Endothelial cell of umbilical vein (primary cell): ENCODE measurements around the gene ZNF593. TPM values are rescaled to one million over a fixed set of nuclear protein-coding genes. Genes with fewer than 3 reads are reported as not detected.
A peak's percentile ranks its signal among the peaks of the same experiment; 100 is the strongest.

Source experiments
- BruUV-seq: library from RNA; stranded (reverse); fragments of 400-500 nt; replicated peaks from 2 replicates; lab custom pipeline; 2021; lab: Mats Ljungman, UMichigan
- CTCF ChIA-PET: fragments of 300-600, 350-600 bp; sonication (Branson Sonifier 250); formaldehyde crosslinking; loops from one replicate; lab custom pipeline; 2021; ENCODE audit warnings: antibody characterized with exemption, inconsistent platforms; lab: Charles Lee
- POLR2A ChIA-PET: fragments of 300-600, 350-600 bp; sonication (Branson Sonifier 250); formaldehyde crosslinking; loops from one replicate; lab custom pipeline; 2021; ENCODE audit warnings: antibody characterized with exemption, inconsistent platforms; lab: Charles Lee
- DNase-seq: peaks from one replicate; pipeline ENCODE4 v3.0.0-alpha.2; 2011; ENCODE audit warnings: low read depth, low spot score
- FAIRE-seq: peaks from 2 replicates; lab custom pipeline; 2011; peaks lifted over from hg19 to GRCh38; lab: Jason Lieb, UNC
- H2AFZ ChIP-seq: 2 replicates; pipeline ENCODE4 v1.6.0; 2012; ENCODE audit warnings: low read depth, low read length, control low read depth, inconsistent platforms
- H3K27ac ChIP-seq: 2 replicates; pipeline ENCODE4 v1.5.1; 2011; ENCODE audit warnings: low read depth, mild to moderate bottlenecking, control low read depth, low read length, moderate library complexity; ENCODE audit not compliant: insufficient read depth
- H3K27me3 ChIP-seq, 2 experiments: 2 replicates each; pipeline versions ENCODE4 v1.6.0 to v1.6.1; 2011; ENCODE audit warnings: low read length in 2 of 2, mixed read lengths in 1 of 2; ENCODE audit not compliant: control insufficient read depth in 2 of 2, insufficient read depth in 2 of 2
- H3K36me3 ChIP-seq, 2 experiments: 2 replicates in 1 of 2; 3 replicates in 1 of 2; pipeline ENCODE4 v1.5.1; 2011; ENCODE audit warnings: low read length in 2 of 2, mild to moderate bottlenecking in 1 of 2, moderate library complexity in 1 of 2; ENCODE audit not compliant: control insufficient read depth in 2 of 2, insufficient read depth in 2 of 2; ENCODE audit errors: extremely low read depth in 1 of 2
- H3K4me1 ChIP-seq: 3 replicates; pipeline ENCODE4 v1.5.1; 2011; ENCODE audit warnings: mild to moderate bottlenecking, low read length; ENCODE audit not compliant: control insufficient read depth, insufficient read depth; ENCODE audit errors: extremely low read depth
- H3K4me2 ChIP-seq: 2 replicates; pipeline ENCODE4 v1.6.1; 2011; ENCODE audit warnings: low read length, control low read depth, mixed read lengths; ENCODE audit not compliant: insufficient read depth
- H3K4me3 ChIP-seq, 3 experiments: fragments of 200-600 bp in 1 of 3; sonication (generic), shearing (Covaris generic) in 1 of 3; replicated peaks in 1 of 3; 2 replicates each; pipeline ENCODE4 v1.5.1; 2011 to 2016; ENCODE audit warnings: control low read depth in 3 of 3, low read length in 3 of 3, mild to moderate bottlenecking in 2 of 3, inconsistent platforms in 1 of 3, low read depth in 1 of 3, moderate library complexity in 1 of 3; ENCODE audit not compliant: insufficient read depth in 1 of 3
- H3K79me2 ChIP-seq: 2 replicates; pipeline ENCODE4 v1.6.0; 2012; ENCODE audit warnings: low read length, inconsistent platforms; ENCODE audit not compliant: control insufficient read depth, insufficient read depth
- H3K9ac ChIP-seq: replicated peaks from 2 replicates; pipeline ENCODE3; 2011; ENCODE audit warnings: low read length, control low read depth; ENCODE audit not compliant: insufficient read depth; ENCODE audit errors: extremely low read depth
- H3K9me1 ChIP-seq: replicated peaks from 3 replicates; pipeline ENCODE4 v1.6.0; 2011; ENCODE audit warnings: mild to moderate bottlenecking, low read length; ENCODE audit not compliant: control insufficient read depth, insufficient read depth; ENCODE audit errors: extremely low read depth
- H3K9me3 ChIP-seq: replicated peaks from 2 replicates; pipeline ENCODE4 v1.5.1; 2012; ENCODE audit warnings: low read length, inconsistent platforms; ENCODE audit not compliant: control insufficient read depth, insufficient read depth
- H4K20me1 ChIP-seq: replicated peaks from 2 replicates; pipeline ENCODE3; 2011; ENCODE audit warnings: mild to moderate bottlenecking, low read length; ENCODE audit not compliant: control insufficient read depth, insufficient read depth; ENCODE audit errors: extremely low read depth
- EZH2 ChIP-seq: IDR thresholded peaks from 2 replicates; pipeline ENCODE4 v1.6.1; 2012; ENCODE audit warnings: borderline replicate concordance, low read depth, mild to moderate bottlenecking, moderate library complexity, low read length, inconsistent platforms; ENCODE audit not compliant: severe bottlenecking
- FOS ChIP-seq: IDR thresholded peaks from 2 replicates; pipeline ENCODE4 v1.6.1; 2011; ENCODE audit warnings: mild to moderate bottlenecking, low read length, moderate library complexity, borderline replicate concordance; ENCODE audit not compliant: insufficient read depth
- GATA2 ChIP-seq: IDR thresholded peaks from 2 replicates; pipeline ENCODE4 v1.7.0; 2011; ENCODE audit warnings: low read depth, mild to moderate bottlenecking, moderate library complexity, mixed read lengths, low read length; ENCODE audit not compliant: insufficient read length, insufficient read depth
- JUN ChIP-seq: IDR thresholded peaks from 2 replicates; pipeline ENCODE4 v1.6.1; 2011; ENCODE audit warnings: borderline replicate concordance, low read depth; ENCODE audit not compliant: insufficient read length, insufficient read depth
- MAX ChIP-seq: IDR thresholded peaks from 2 replicates; pipeline ENCODE4 v1.6.1; 2011; ENCODE audit not compliant: insufficient read depth, insufficient read length
- MYC ChIP-seq: IDR thresholded peaks from one replicate; pipeline ENCODE4 v1.6.1; 2011; ENCODE audit warnings: mild to moderate bottlenecking, low read depth, low read length
- POLR2A ChIP-seq: IDR thresholded peaks from 2 replicates; pipeline ENCODE4 v1.6.1; 2012; ENCODE audit warnings: low read depth, mild to moderate bottlenecking, control low read depth, low read length
- POLR2AphosphoS5 ChIP-seq: IDR thresholded peaks from 2 replicates; pipeline ENCODE4 v1.6.1; 2012; ENCODE audit warnings: low read depth, mild to moderate bottlenecking, control low read depth, low read length, moderate library complexity; ENCODE audit not compliant: insufficient read depth
- dilution Hi-C: fragments of 300-500 bp; cut with MboI; formaldehyde crosslinking; loops from one replicate; pipeline ENCODE4 v1.15.0; 2019; ENCODE audit warnings: low sequenced_read_pairs; ENCODE audit not compliant: extremely low pct_ligation_motif_present
- intact Hi-C: fragments of 100-400 bp; cut with micrococcal nuclease; formaldehyde crosslinking; loops from one replicate; pipeline ENCODE4 v1.10.0; 2022
- polyA plus RNA-seq, 4 experiments: library from polyadenylated mRNA; depleted of rRNA in 3 of 4; stranded (reverse) in 3 of 4; unstranded in 1 of 4; fragments of >200 nt; gene quantifications; 2 replicates each; pipeline versions ENCODE4 v1.2.1 to v1.2.3, GENCODE V29; 2011 to 2012; ENCODE audit warnings: missing spikeins in 1 of 4
- total RNA-seq: library from RNA; stranded (reverse); gene quantifications from 2 replicates; pipeline ENCODE4 v1.2.3, GENCODE V29; 2021
- TF ChIP-seq, protein P1 (sequence below), 2 donors: IDR thresholded peaks; 1 replicate in 1 of 2; 2 replicates in 1 of 2; pipeline ENCODE4 v1.5.1; 2011; ENCODE audit warnings: low read length in 2 of 2, mild to moderate bottlenecking in 2 of 2, moderate library complexity in 2 of 2, control low read depth in 1 of 2, inconsistent platforms in 1 of 2, low read depth in 1 of 2; ENCODE audit not compliant: insufficient read depth in 1 of 2; ENCODE audit errors: extremely low read depth in 1 of 2

Gene ZNF593
- total and polyA plus RNA-seq, 2 donors (not counting 3 experiments of a cell fraction or from before 2014, with no cell fraction given) = 30.5 to 71.0 TPM

DNA sequence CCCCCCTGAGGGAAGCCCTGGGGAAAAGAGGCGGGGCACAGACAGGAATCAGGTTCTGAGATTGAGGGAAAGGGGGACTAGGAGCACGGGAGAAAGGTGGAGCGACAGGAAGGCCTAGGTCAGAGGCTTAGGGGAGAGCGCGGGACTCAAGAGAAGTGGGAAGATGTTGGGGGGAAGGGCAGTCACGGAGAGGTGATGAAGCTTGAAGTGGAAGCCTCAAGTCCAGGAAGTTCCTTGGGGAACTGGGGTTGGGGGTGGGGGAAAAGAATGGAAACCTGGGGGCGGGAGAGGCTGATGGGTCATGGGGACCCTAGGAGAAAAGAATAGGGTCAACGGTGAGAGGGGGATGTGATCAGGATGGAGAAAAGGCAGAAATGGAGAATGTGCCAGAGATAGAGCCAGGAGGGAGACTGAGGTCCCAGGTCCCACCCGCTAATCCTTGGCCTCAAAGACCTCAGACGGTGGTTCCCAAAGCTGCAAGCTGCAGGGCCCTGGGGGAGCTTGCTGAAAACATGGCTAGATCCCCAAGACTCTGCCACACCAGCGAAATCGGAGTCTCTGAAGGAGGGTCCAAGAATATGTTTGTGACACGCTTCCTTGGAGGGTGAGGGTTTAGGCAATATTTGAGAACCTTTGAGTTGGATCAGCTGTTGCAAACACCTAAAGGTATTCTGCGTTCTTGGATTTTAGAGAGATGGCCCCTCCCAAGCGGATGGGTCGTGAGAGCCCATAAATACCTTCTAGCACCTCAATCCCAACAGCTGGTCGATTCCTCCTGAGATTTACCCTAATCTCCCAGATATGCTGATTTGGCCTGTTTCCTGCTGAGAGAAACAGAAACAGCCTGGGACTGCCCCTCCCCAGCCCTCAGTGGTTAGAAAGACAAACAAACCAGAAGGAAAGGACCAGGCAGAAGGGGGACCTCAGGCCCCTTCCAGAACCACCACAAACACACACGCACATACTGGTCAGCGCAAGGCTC, 4.6 kb upstream of the ZNF593 start:
- Histone ChIP-seq H3K27ac (no peak overlapping the region), H3K9me1 (no peaks in the 10 kb centered on the region), H2AFZ (peak overlapping the region; percentile 77), H3K9ac (no peak overlapping the region), H3K4me1 (peaks cover 13% of the 10 kb centered on the region), H3K4me3 (no peak overlapping the region), H3K27me3 (no peaks in the 10 kb centered on the region), H3K36me3 (peaks cover 0 to 4% of the 10 kb centered on the region in 2 experiments), H3K79me2 (no peaks in the 10 kb centered on the region), H4K20me1 (no peaks in the 10 kb centered on the region), H3K9me3 (no peaks in the 10 kb centered on the region), H3K4me2 (no peak overlapping the region)
- intact Hi-C loops = loop anchor here (1.0 kb wide), 2 partner anchors 60 to 129 kb away; no protein-coding TSS in a partner anchor
- dilution Hi-C loops = no loop called here
- BruUV-seq = no TSS peak
- ChIA-PET CTCF (interaction anchor here (0.8 to 2.1 kb wide), 7 partner anchors 8 to 157 kb away, joined by 3 to 7 read pairs (median 4); partner anchors contain the start of gene CEP85), POLR2A (no interaction called here)
- no peak for DNase-seq
- TF ChIP-seq, protein P1, sequence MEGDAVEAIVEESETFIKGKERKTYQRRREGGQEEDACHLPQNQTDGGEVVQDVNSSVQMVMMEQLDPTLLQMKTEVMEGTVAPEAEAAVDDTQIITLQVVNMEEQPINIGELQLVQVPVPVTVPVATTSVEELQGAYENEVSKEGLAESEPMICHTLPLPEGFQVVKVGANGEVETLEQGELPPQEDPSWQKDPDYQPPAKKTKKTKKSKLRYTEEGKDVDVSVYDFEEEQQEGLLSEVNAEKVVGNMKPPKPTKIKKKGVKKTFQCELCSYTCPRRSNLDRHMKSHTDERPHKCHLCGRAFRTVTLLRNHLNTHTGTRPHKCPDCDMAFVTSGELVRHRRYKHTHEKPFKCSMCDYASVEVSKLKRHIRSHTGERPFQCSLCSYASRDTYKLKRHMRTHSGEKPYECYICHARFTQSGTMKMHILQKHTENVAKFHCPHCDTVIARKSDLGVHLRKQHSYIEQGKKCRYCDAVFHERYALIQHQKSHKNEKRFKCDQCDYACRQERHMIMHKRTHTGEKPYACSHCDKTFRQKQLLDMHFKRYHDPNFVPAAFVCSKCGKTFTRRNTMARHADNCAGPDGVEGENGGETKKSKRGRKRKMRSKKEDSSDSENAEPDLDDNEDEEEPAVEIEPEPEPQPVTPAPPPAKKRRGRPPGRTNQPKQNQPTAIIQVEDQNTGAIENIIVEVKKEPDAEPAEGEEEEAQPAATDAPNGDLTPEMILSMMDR (IDR thresholded peaks at IDR 0.05; ENCODE audit: extremely low read depth in 1 of 2, insufficient read depth in 1 of 2, low read depth in 1 of 2, low read length in 2 of 2) = no peak
- no peak for FAIRE-seq

- FAIRE-seq (no peak), DNase-seq (no peak)
- ChIA-PET POLR2A (no interaction called here), CTCF (interaction anchor here (1.3 to 1.7 kb wide), 2 partner anchors 10 to 22 kb away, joined by 3 to 6 read pairs; no protein-coding TSS in a partner anchor)
- H3K9me1 ChIP-seq = no peaks in the 10 kb centered on the region
- H3K4me3 ChIP-seq = no peak overlapping the region
- dilution Hi-C loops (no loop called here), intact Hi-C loops (no loop called here)
- H3K27ac ChIP-seq = no peak overlapping the region
- H2AFZ ChIP-seq = no peak overlapping the region
- H3K79me2 ChIP-seq = peaks cover 2% of the 10 kb centered on the region
- no peak overlapping the region for H3K4me2 ChIP-seq
- TF ChIP-seq MYC (no peak), FOS (no peak), GATA2 (no peak), POLR2A (no peak), EZH2 (no peak), JUN (no peak), POLR2AphosphoS5 (no peak), MAX (no peak)
- TF ChIP-seq, protein P1 (IDR thresholded peaks at IDR 0.05; ENCODE audit: extremely low read depth in 1 of 2, insufficient read depth in 1 of 2, low read depth in 1 of 2, low read length in 2 of 2) = no peak
- H3K4me1 ChIP-seq = no peaks in the 10 kb centered on the region
- H4K20me1 ChIP-seq = no peaks in the 10 kb centered on the region
- no peaks in the 10 kb centered on the region for H3K9me3 ChIP-seq
- peaks cover 0 to 4% of the 10 kb centered on the region in 2 experiments for H3K36me3 ChIP-seq
- no peaks in the 10 kb centered on the region for H3K27me3 ChIP-seq
- BruUV-seq = no TSS peak
- no peak overlapping the region for H3K9ac ChIP-seq
These were observed 2.9 kb upstream of the ZNF593 start for GRCh38 chr1:26166719-26167281.
